ENCODE measurements around the gene TMEM150B. TPM values are rescaled to one million over a fixed set of nuclear protein-coding genes. Genes with fewer than 3 reads are reported as not detected.

Gene TMEM150B
- total RNA-seq, 3 donors from 2014 or later (not counting 1 experiment from before 2014, with no cell fraction given) = 0.87 to 2.1 TPM; not detected in 1

GRCh38 chr19:55269299-55269698, 55.8 kb downstream of the TMEM150B start:
- intact Hi-C loops (cut with micrococcal nuclease) = no loop called here
- Mint-ChIP-seq H3K27ac (no peak overlapping the region), H3K36me3 (peaks cover 8% of the 10 kb centered on the region), H3K27me3 (ENCODE audit: low read depth in 2 of 2) (no peaks in the 10 kb centered on the region), H3K4me1 (peaks cover 0 to 9% of the 10 kb centered on the region in 2 donors), H3K4me3 (no peak overlapping the region), H3K9me3 (peaks cover 5% of the 10 kb centered on the region in 2 donors)
- no peaks in the 10 kb centered on the region for H3K4me1 ChIP-seq (ENCODE audit: control insufficient read depth, insufficient read depth, low read length)
- ATAC-seq (no peak), DNase-seq (no peak)
- H3K36me3 ChIP-seq (ENCODE audit: control insufficient read depth, insufficient read depth, low read length) = peaks cover 12% of the 10 kb centered on the region
- H3K27ac ChIP-seq (ENCODE audit: low read length) = no peak overlapping the region
- no peak for TF ChIP-seq CTCF (IDR thresholded peaks at IDR 0.05)
- 97% methylated on average over 8 of the region's 8 CpGs for WGBS (ENCODE audit: insufficient coverage)
- H3K27me3 ChIP-seq (ENCODE audit: control insufficient read depth, insufficient read depth, low read length) = no peaks in the 10 kb centered on the region
- no peaks in the 10 kb centered on the region for H3K9me3 ChIP-seq (ENCODE audit: control insufficient read depth, insufficient read depth, low read length)
- no peak overlapping the region for H3K4me3 ChIP-seq (ENCODE audit: low read length)

- intact Hi-C loops (cut with micrococcal nuclease) = no loop called here
- peak overlapping the region; percentile 29 to 77 for H3K27ac Mint-ChIP-seq
- no peak overlapping the region for H3K27ac ChIP-seq (ENCODE audit: low read length)
- no peak for ATAC-seq
- no peaks in the 10 kb centered on the region for H3K9me3 ChIP-seq (ENCODE audit: control insufficient read depth, insufficient read depth, low read length)
- DNase-seq = no peak
- no peak for TF ChIP-seq CTCF (IDR thresholded peaks at IDR 0.05)
- no peaks in the 10 kb centered on the region for H3K27me3 Mint-ChIP-seq (ENCODE audit: low read depth in 2 of 2)
- 99% methylated on average over 4 of the region's 4 CpGs for WGBS (ENCODE audit: insufficient coverage)
- no peaks in the 10 kb centered on the region for H3K27me3 ChIP-seq (ENCODE audit: control insufficient read depth, insufficient read depth, low read length)
- H3K4me3 Mint-ChIP-seq = peak overlapping the region; percentile 10
- H3K4me1 Mint-ChIP-seq = peaks cover 0 to 9% of the 10 kb centered on the region in 2 donors
- H3K4me3 ChIP-seq (ENCODE audit: low read length) = no peak overlapping the region
- peaks cover 5% of the 10 kb centered on the region in 2 donors for H3K9me3 Mint-ChIP-seq
- no peaks in the 10 kb centered on the region for H3K4me1 ChIP-seq (ENCODE audit: control insufficient read depth, insufficient read depth, low read length)
- H3K36me3 Mint-ChIP-seq = peaks cover under 1% of the 10 kb centered on the region
- peaks cover under 1% of the 10 kb centered on the region for H3K36me3 ChIP-seq (ENCODE audit: control insufficient read depth, insufficient read depth, low read length)
Observed at GRCh38 chr19:55266840-55267239, 58.3 kb downstream of the TMEM150B start.

DNA sequence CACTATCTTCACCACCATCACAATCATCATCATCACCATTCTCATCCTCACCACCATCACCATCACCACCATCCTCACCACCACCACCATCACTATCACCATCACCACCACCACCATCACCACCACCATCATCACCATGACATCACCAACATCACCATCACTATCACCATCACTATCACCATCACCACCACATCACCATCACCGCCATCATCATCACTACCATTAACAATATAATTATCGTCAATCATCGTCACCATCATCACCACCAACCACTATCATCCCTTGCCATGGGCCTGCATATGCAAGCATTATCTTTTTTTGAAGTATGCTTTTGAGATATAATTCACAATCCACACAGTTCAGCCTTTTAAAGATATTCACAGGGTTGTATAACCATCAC, 58.7 kb downstream of the TMEM150B start:
- DNase-seq = peak in 1 of 2 donors; percentile 24
- H3K27ac Mint-ChIP-seq = peak overlapping the region; percentile 29 to 77
- H3K9me3 Mint-ChIP-seq = peaks cover 5% of the 10 kb centered on the region in 2 donors
- peaks cover 0 to 9% of the 10 kb centered on the region in 2 donors for H3K4me1 Mint-ChIP-seq
- no peaks in the 10 kb centered on the region for H3K36me3 Mint-ChIP-seq
- ATAC-seq = peak in 1 of 3 donors; percentile 47
- Histone ChIP-seq H3K27me3 (ENCODE audit: control insufficient read depth, insufficient read depth, low read length) (no peaks in the 10 kb centered on the region), H3K9me3 (ENCODE audit: control insufficient read depth, insufficient read depth, low read length) (no peaks in the 10 kb centered on the region), H3K27ac (ENCODE audit: low read length) (peak overlapping the region; percentile 8), H3K4me3 (ENCODE audit: low read length) (no peak overlapping the region), H3K36me3 (ENCODE audit: control insufficient read depth, insufficient read depth, low read length) (no peaks in the 10 kb centered on the region), H3K4me1 (ENCODE audit: control insufficient read depth, insufficient read depth, low read length) (no peaks in the 10 kb centered on the region)
- WGBS (ENCODE audit: insufficient coverage) = 92% methylated on average over 3 of the region's 3 CpGs
- TF ChIP-seq CTCF (IDR thresholded peaks at IDR 0.05) = no peak
- intact Hi-C loops (cut with micrococcal nuclease) = no loop called here
- no peaks in the 10 kb centered on the region for H3K27me3 Mint-ChIP-seq (ENCODE audit: low read depth in 2 of 2)
- H3K4me3 Mint-ChIP-seq = peak overlapping the region; percentile 10

All from natural killer cell (primary cell).